Transverse colon (tissue), 4 donors: ENCODE measurements around the gene NPY1R. TPM values are rescaled to one million over a fixed set of nuclear protein-coding genes. Genes with fewer than 3 reads are reported as not detected.

Experiments
- DNase-seq: peaks from one replicate; pipeline ENCODE4 v3.0.0-alpha.2; 2019
- H3K27ac ChIP-seq, 4 donors: fragments of 200-600 bp; sonication (generic); 2 replicates each; pipeline ENCODE4 v1.5.1; 2016 to 2018; ENCODE audit warnings: inconsistent platforms in 4 of 4
- H3K27me3 ChIP-seq: fragments of 200-600 bp; sonication (generic); 2 replicates; pipeline ENCODE4 v1.5.1; 2017; ENCODE audit warnings: inconsistent platforms
- H3K36me3 ChIP-seq, 4 donors: fragments of 200-600 bp; sonication (generic); 2 replicates each; pipeline ENCODE4 v1.5.1; 2017 to 2019; ENCODE audit warnings: inconsistent platforms in 4 of 4
- H3K4me1 ChIP-seq, 4 donors: fragments of 200-600 bp; sonication (generic); 2 replicates each; pipeline ENCODE4 v1.5.1; 2017 to 2020; ENCODE audit warnings: inconsistent platforms in 4 of 4
- H3K4me3 ChIP-seq, 4 donors: fragments of 200-600 bp; sonication (generic); 1 replicate in 1 of 4; 2 replicates in 3 of 4; pipeline versions ENCODE4 v1.5.1 to v1.6.1; 2017 to 2019; ENCODE audit warnings: inconsistent platforms in 4 of 4
- H3K9me3 ChIP-seq, 2 donors: fragments of 200-600 bp; sonication (generic); 2 replicates each; pipeline ENCODE4 v1.5.1; 2017 to 2019; ENCODE audit warnings: inconsistent platforms in 2 of 2
- CTCF ChIP-seq, 5 experiments: fragments of 200-600 bp in 3 of 5; fragments of 450-650 bp in 2 of 5; sonication (generic) in 3 of 5; IDR thresholded peaks; 1 replicate in 2 of 5; 2 replicates in 3 of 5; pipeline ENCODE4 v1.5.1; 2016 to 2017; ENCODE audit warnings: antibody characterized with exemption in 5 of 5, inconsistent platforms in 3 of 5, mild to moderate bottlenecking in 2 of 5, moderate library complexity in 1 of 5
- EP300 ChIP-seq: sonication (generic); formaldehyde crosslinking; IDR thresholded peaks from one replicate; pipeline ENCODE4 v1.6.1; 2017; ENCODE audit warnings: antibody characterized with exemption, low read depth
- POLR2A ChIP-seq: fragments of 450-650 bp; IDR thresholded peaks from one replicate; pipeline ENCODE4 v1.6.1; 2016; ENCODE audit warnings: antibody characterized with exemption, mild to moderate bottlenecking, moderate library complexity
- POLR2AphosphoS5 ChIP-seq, 3 donors: sonication (generic); formaldehyde crosslinking; IDR thresholded peaks; one replicate each; pipeline ENCODE4 v1.6.1; 2016; ENCODE audit warnings: antibody characterized with exemption in 3 of 3
- WGBS, 2 donors: methylation state at CpG; one replicate each; pipeline ENCODE4 v1.1.5; 2018; ENCODE audit warnings: low coverage in 1 of 2; 5-methylcytosine and 5-hydroxymethylcytosine counted together
- in situ Hi-C, 4 donors: fragments of 200-750 bp; cut with MboI; loops; one replicate each; pipeline versions ENCODE4 v1.15.0 to v1.15.1; 2017; ENCODE audit warnings: low sequenced_read_pairs in 3 of 4, low pct_ligation_motif_present in 1 of 4, low pct_unique_long_range_greater_than_20kb in 1 of 4
- intact Hi-C: fragments of 100-400 bp; cut with DNase I; formaldehyde crosslinking; loops from one replicate; pipeline ENCODE4 v1.15.1; 2023; ENCODE audit warnings: low total_unique reads
- total RNA-seq, 4 donors: library from RNA; depleted of rRNA; stranded (reverse); fragments of >200 nt; gene quantifications; one replicate each; pipeline ENCODE4 v1.1.0, GENCODE V29; 2016

NPY1R gene
- total RNA-seq, 4 donors from 2014 or later: 0.80 to 19.8 (median 13.7) TPM

GRCh38 chr4:163303069-163303468, 29.3 kb downstream of the NPY1R start:
- intact Hi-C loops: no loop called here
- 92% methylated on average over 2 of the region's 2 CpGs; no CpG with 5 or more reads in 1 of the 2 donors for WGBS, 2 donors
- no peak overlapping the region for H3K4me3 ChIP-seq

GRCh38 chr4:163300445-163300844, 32.0 kb downstream of the NPY1R start:
- 59 to 70% methylated on average over 3 of the region's 3 CpGs for WGBS, 2 donors

More at GRCh38 chr4:163303069-163303468, 29.3 kb downstream of the NPY1R start:
- Histone ChIP-seq H3K36me3 (no peaks in the 10 kb centered on the region), H3K4me1 (no peaks in the 10 kb centered on the region), H3K9me3 (no peaks in the 10 kb centered on the region), H3K27ac (no peak overlapping the region), H3K27me3 (no peaks in the 10 kb centered on the region)
- DNase-seq: no peak
- no peak for TF ChIP-seq POLR2AphosphoS5 (IDR thresholded peaks at IDR 0.05)
- TF ChIP-seq EP300: no peak
- no peak for TF ChIP-seq CTCF (IDR thresholded peaks at IDR 0.05)
- no peak for TF ChIP-seq POLR2A
- in situ Hi-C loops: no loop called here

DNA sequence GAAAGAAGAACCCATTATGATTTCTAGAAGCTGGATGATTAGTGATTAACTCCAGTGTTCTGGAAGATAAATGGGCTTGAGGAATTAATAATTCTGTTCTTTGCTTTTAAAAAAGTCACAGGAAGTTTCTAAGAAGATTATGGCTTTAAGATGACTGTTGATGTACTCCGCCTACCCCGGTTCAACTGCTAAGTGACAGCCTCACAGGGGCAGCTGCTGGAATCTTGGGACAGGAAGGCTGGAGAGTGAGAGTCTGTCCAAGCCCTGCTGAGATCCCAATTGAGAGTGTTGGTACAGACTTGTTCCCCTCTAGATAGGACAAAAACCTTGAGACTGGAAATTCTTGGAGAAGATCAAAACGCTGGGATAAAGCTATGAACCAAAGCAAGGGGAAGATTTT, 37.3 kb downstream of the NPY1R start:
- Histone ChIP-seq H3K9me3 (no peaks in the 10 kb centered on the region), H3K4me3 (no peak overlapping the region), H3K27me3 (no peaks in the 10 kb centered on the region), H3K27ac (no peak overlapping the region), H3K36me3 (no peaks in the 10 kb centered on the region), H3K4me1 (no peaks in the 10 kb centered on the region)
- in situ Hi-C loops (no loop called here), intact Hi-C loops (no loop called here)
- TF ChIP-seq EP300 (no peak), CTCF (IDR thresholded peaks at IDR 0.05) (no peak), POLR2AphosphoS5 (IDR thresholded peaks at IDR 0.05) (no peak), POLR2A (no peak)
- DNase-seq: no peak
- 78 to 83% methylated on average over 3 of the region's 3 CpGs for WGBS, 2 donors

More at GRCh38 chr4:163300445-163300844, 32.0 kb downstream of the NPY1R start:
- no peaks in the 10 kb centered on the region for H3K36me3 ChIP-seq
- H3K27ac ChIP-seq: no peak overlapping the region
- H3K27me3 ChIP-seq: no peaks in the 10 kb centered on the region
- no peaks in the 10 kb centered on the region for H3K4me1 ChIP-seq
- in situ Hi-C loops: no loop called here
- intact Hi-C loops: no loop called here
- TF ChIP-seq CTCF (IDR thresholded peaks at IDR 0.05) (no peak), EP300 (no peak), POLR2A (no peak), POLR2AphosphoS5 (IDR thresholded peaks at IDR 0.05) (no peak)
- H3K9me3 ChIP-seq: no peaks in the 10 kb centered on the region
- DNase-seq: no peak
- H3K4me3 ChIP-seq: no peak overlapping the region

GRCh38 chr4:163284304-163284703, 48.1 kb downstream of the NPY1R start:
- intact Hi-C loops (no loop called here), in situ Hi-C loops (no loop called here)
- no peaks in the 10 kb centered on the region for H3K9me3 ChIP-seq
- no peak for DNase-seq
- H3K27ac ChIP-seq: no peak overlapping the region
- 73 to 74% methylated on average over 2 to 5 of the region's 5 CpGs for WGBS, 2 donors
- TF ChIP-seq POLR2AphosphoS5 (IDR thresholded peaks at IDR 0.05) (no peak), POLR2A (no peak), CTCF (IDR thresholded peaks at IDR 0.05) (no peak), EP300 (no peak)
- H3K36me3 ChIP-seq: no peaks in the 10 kb centered on the region
- no peak overlapping the region for H3K4me3 ChIP-seq
- no peaks in the 10 kb centered on the region for H3K4me1 ChIP-seq
- no peaks in the 10 kb centered on the region for H3K27me3 ChIP-seq
